GM21737 (cell line): Measurements from ENCODE around the gene ZNF543.
"Not testable (repeated sequence)": the region's sequence is repeated elsewhere in the genome, so short reads cannot be mapped to it uniquely, and the experiment has no call there.

ENCODE experiments used
- ATAC-seq: cut with Tn5 transposase; IDR thresholded peaks from one replicate; pipeline ENCODE4 v1.9.1; 2021; ENCODE audit warnings: mild to moderate bottlenecking, moderate library complexity; ENCODE audit not compliant: unreplicated experiment

ZNF543 gene

GRCh38 chr19:57319869-57320179 is 448 bp upstream of the ZNF543 start:
- ATAC-seq, result no peak

GRCh38 chr19:57321116-57321515 is 844 bp downstream of the ZNF543 start:
- no peak for ATAC-seq

GRCh38 chr19:57321751-57322150 is 1.5 kb downstream of the ZNF543 start:
- ATAC-seq, result no peak

- no peak for ATAC-seq
Measured at GRCh38 chr19:57324992-57325391, 4.7 kb downstream of the ZNF543 start.

GRCh38 chr19:57327993-57328392 is 7.7 kb downstream of the ZNF543 start:
- ATAC-seq, result no peak

- no peak for ATAC-seq
Measured at GRCh38 chr19:57334191-57334590, 13.9 kb downstream of the ZNF543 start.

- ATAC-seq, result no peak
Measured at GRCh38 chr19:57338877-57339276, 18.6 kb downstream of the ZNF543 start.

- ATAC-seq, result no peak
Measured at GRCh38 chr19:57342582-57342981, 22.3 kb downstream of the ZNF543 start.

GRCh38 chr19:57348136-57348535 is 27.9 kb downstream of the ZNF543 start:
- no peak for ATAC-seq

GRCh38 chr19:57350877-57351805 is 30.9 kb downstream of the ZNF543 start, which contains the start of gene ZNF304:
Gene ZNF304 (plus strand): TSS chr19:57351271. CDS start chr19:57351665, 394 bp downstream.
- ATAC-seq, result peak; percentile 91

- peak; percentile 12 for ATAC-seq
Measured at GRCh38 chr19:57351867-57352266, 31.6 kb downstream of the ZNF543 start.

GRCh38 chr19:57355916-57356315 is 35.6 kb downstream of the ZNF543 start:
- no peak for ATAC-seq

GRCh38 chr19:57357406-57357805 is 37.1 kb downstream of the ZNF543 start:
- ATAC-seq, result no peak

- no peak for ATAC-seq
Measured at GRCh38 chr19:57359300-57359699, 39.0 kb downstream of the ZNF543 start.

- ATAC-seq, result no peak
Measured at GRCh38 chr19:57362419-57362818, 42.1 kb downstream of the ZNF543 start.

- peak; percentile 89 for ATAC-seq
Measured at GRCh38 chr19:57362997-57363687, 42.9 kb downstream of the ZNF543 start, which contains the start of the genes TRAPPC2B and ZNF547. Gene TRAPPC2B (plus strand): TSS chr19:57363551. CDS start chr19:57364834, 1,283 bp downstream. Gene ZNF547 (plus strand): TSS chr19:57363551. CDS start chr19:57368556, 5,005 bp downstream.

GRCh38 chr19:57363688-57364181 is 43.5 kb downstream of the ZNF543 start:
- no peak for ATAC-seq

- ATAC-seq, result no peak
Measured at GRCh38 chr19:57366776-57367175, 46.5 kb downstream of the ZNF543 start.

GRCh38 chr19:57374179-57374578 is 53.9 kb downstream of the ZNF543 start:
- no peak for ATAC-seq

GRCh38 chr19:57374647-57375046 is 54.4 kb downstream of the ZNF543 start:
- ATAC-seq, result not testable (repeated sequence)

- ATAC-seq, result no peak
Measured at GRCh38 chr19:57376151-57376550, 55.9 kb downstream of the ZNF543 start.
